GM19099 (cell line): ENCODE results near the gene P2RY4.

Source experiments
- POLR2A ChIP-seq: IDR thresholded peaks from 3 replicates; pipeline ENCODE4 v1.6.1; 2011; ENCODE audit warnings: low read depth; ENCODE audit not compliant: insufficient read length; ENCODE audit errors: extremely low read depth

Gene P2RY4

DNA sequence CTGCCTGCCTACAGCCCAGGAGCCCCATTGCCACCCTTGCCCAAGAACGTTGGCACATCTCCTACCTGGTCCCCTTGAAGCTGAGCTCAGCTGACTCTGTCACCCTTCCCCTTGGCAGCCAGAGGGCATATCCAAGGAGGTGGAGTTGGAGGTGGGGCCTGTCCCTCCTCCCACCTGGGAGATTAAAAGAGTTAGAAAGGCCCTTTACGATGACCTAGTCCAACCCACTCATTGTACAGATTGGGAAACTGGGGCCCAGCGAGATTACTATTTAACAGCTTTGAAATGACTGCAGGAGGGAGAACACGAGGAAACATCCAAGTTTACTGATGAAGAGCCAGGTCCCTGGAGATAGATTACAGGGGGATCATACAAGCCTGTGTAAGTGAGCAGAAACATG is at the start of gene P2RY4:
P2RY4 (minus strand) TSS at position 101 of the 400 bp plus-strand sequence. CDS start 580 bp downstream, outside the sequence.
- no peak for TF ChIP-seq POLR2A

DNA sequence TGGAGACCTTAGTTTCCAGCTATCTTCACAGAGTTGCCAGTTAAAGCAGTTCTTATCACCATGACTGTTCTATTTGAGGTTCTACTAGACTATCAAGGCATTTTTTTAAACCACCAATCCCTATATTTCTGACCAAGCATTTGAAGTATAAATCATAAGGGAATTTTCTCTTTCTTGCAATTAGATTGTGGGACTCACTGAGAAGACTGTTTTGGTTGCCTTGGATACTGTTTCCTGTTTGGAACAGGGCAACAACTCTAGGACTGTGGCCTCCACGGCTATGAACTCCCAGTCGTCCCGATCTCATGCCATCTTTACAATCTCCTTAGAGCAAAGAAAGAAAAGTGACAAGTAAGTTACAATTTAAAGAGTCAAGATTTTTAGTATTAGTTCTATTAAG is 41.7 kb upstream of the P2RY4 start:
- no peak for TF ChIP-seq POLR2A

DNA sequence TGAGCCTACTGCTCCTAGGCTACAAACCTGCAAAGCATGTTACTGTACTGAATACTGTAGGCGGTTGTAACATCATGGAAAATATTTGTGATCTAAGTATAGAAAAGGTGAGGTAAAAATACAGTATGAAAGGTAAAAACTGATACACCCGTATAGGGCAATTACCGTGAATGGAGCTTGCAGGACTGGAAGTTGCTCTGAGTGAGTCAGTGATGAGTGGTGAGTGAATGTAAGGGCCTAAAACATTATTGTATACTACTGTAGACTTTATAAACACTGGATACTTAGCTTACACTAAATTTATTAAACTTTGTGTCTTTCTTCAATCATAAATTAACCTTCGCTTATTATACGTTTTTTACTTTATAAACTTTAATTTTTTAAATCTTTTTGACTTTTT is 33.6 kb upstream of the P2RY4 start:
- no peak for TF ChIP-seq POLR2A

DNA sequence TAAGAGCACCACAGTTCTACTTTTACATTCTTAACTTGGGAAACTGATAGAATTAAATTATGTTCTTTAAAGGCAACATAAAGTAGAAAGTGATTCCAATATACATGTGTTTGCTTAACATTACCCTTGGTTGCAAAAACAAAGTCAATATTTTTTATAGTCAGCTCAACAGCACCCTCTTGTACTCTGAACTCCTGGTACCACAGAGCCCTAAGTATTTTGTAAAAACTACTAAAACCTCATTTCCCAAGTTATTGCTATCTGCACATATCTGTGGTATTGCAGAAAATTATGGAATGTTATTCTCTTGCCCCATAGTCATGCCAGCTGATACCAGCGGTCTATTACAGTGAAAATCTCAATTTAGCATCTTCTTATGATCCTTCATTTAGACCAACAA is 32.8 kb upstream of the P2RY4 start:
- no peak for TF ChIP-seq POLR2A

DNA sequence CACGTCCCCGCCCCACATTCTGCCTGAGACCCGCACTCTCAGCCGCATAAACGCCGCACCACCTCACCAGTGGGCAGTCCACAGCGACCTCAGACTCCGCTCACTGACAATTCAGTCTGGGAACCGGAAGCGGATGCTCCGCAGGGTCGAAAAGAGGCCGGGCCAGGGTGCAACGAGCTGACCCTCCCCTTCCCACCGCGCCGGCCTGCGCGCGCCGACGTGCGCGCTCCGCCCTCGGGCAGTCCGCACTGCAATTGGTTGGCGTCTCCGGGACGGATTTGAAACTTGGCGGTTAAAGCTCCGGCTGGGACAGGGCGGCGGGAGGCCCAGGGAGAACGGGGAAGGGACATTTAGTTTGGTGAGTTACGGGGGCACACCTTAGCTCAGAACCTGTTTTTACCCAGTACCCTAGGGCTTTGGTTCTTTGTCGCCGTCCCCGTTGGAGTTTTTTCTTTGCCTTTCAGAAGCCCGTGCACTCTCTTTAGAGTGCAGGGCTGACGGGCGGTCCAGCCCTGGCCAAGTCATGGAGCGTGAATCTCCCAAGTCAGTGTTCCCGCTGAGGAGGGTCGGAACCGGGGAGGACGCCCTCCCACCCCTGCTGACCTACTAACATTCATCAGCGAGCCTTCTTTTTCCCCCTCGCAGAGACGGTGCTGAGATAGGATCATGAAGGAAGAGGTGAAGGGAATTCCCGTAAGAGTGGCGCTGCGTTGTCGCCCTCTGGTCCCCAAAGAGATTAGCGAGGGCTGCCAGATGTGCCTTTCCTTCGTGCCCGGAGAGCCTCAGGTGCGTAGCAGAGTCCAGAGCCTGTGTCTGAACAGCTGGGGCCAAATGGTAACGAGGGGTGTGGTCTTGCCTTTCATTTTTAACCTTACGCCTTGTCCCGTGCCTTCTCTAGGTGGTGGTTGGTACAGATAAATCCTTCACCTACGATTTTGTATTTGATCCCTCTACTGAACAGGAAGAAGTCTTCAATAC is 30.1 kb upstream of the P2RY4 start, which contains the start of the genes KIF4A and PDZD11:
KIF4A (plus strand) TSS at position 312 of the 978 bp plus-strand sequence; CDS start at position 667, 355 bp downstream.
PDZD11 (minus strand) TSS at position 135 of the 978 bp plus-strand sequence. CDS start 586 bp downstream, outside the sequence.
- TF ChIP-seq POLR2A: peak; percentile 86

DNA sequence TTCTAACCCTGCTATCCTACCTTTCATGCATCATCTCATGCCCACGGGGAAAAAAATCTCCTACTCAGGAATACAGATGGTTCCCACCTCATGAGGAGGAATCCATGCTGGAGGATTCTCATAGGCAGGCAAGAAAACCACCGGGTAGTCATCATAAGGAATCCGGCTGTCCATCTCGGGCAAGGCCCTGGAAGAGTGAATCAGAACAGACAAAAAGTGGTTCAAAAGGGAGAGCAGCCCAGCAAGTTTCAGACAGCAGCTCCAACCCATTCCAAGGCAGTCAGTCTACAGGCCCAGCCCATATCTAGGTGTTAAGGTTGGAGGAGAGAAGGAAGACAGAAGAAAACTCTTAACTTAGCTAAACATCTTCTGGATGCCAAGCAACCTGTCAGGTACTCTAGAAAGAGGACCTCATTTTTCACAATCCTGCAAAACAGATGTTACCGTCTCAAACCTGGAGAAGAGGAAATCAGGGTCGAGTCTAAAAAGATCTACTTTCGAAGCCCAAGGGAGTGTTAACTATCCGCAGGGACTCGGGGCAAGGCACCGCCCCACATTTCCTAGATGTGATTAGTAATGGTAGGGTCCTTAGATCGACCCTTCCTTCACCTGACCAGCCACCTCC is 29.3 kb upstream of the P2RY4 start:
- no peak for TF ChIP-seq POLR2A

DNA sequence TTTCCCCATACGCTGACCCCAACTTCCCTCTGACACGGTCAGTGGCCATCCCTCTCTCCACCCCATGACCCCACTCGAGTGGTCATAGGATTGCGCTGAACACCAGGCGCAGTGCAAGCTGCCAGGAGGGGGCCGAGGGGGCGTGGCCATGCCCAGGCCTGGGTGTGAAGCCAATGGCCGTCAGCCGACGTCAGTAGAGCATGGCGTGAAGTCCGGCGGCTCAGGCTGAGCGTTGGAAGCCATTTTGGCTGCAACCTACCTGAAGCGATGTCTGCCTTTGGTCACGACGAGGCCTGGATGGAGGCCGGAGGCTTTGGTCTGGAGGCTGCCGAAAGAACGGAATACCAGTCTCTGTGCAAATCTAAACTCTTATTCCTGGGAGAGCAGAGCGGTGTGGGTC is 21.9 kb upstream of the P2RY4 start, which contains the start of gene RAB41:
RAB41 (plus strand) TSS at position 222 of the 400 bp plus-strand sequence; CDS start at position 268, 46 bp downstream.
- no peak for TF ChIP-seq POLR2A

DNA sequence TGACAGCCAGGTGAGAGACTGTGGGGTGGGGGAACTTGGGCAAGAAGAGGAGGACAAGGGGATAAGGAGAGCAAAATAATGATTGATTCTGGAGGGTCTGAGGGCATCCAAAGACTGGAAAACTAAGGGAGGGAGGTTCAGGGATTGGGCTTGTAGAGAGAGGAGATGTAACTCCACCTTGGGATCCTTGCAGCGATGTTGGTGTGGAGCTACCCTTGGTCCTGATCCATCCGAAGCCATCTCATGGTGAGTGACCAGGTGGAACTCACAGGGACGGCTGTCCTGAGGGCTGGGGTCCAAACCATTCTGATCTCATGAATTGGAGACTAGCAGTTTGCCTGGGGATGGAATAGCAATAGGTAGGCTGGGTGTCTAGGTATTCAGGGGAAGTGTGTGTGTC is 20.6 kb upstream of the P2RY4 start:
- TF ChIP-seq POLR2A: no peak

DNA sequence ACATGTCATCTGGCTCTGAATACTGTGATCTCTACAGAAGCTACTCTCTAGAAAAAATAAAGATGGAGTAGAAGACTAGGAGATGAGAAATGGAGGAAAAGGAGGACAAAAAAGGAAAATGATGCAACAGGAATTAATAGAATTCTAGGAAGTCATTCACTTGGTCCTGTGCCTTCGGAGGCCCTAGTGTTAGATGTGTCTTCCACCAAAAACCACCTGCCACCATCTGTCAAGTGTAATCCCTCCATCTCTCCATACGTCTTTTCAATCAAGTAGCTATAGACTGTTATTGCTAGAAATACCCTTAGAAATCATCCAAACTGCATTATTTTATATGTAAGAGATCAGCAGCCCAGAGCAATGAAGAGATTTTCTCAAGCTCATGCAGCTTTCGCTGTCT is 19.1 kb upstream of the P2RY4 start:
- no peak for TF ChIP-seq POLR2A

DNA sequence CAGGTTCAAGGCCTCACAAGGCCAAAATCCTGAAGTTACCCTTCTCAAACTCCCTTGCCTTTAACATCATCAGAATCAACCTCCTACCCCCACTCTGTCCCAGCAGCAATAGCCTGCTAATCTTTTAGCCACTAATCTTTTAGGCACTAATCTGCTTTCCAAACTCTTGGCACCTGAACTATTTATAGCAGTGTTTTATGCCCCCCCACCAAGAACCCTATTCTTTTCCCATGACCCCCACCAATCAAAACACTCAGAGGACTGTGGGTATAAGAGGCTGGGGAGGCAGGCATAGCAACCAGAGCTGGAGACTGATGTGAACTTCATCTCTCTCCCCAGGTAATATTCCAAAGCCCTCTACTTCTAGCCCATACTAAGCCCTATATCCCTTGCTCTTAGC is 8.0 kb upstream of the P2RY4 start, which contains the start of gene ARR3:
ARR3 (plus strand) TSS at position 301 of the 400 bp plus-strand sequence. CDS start 1,052 bp downstream, outside the sequence.
- TF ChIP-seq POLR2A: no peak

DNA sequence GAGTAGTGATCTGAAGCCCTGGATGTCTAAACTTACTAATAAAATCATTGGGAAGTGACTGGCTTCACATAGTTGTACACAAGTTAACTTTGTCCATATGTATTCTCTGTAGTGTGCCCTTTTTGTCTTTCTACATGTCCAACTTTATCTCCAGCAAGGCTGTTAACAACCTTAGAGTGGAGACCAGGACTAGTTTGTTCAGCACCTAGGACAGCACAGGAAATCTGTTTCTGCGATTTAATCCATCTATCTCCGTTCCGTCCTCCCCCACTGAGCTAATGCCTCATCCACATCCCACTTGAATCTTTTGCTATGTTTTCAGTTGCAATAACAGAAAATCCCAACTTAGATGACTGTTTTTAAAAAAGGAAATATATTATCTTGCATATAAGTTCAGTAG is 4.8 kb upstream of the P2RY4 start:
- no peak for TF ChIP-seq POLR2A

DNA sequence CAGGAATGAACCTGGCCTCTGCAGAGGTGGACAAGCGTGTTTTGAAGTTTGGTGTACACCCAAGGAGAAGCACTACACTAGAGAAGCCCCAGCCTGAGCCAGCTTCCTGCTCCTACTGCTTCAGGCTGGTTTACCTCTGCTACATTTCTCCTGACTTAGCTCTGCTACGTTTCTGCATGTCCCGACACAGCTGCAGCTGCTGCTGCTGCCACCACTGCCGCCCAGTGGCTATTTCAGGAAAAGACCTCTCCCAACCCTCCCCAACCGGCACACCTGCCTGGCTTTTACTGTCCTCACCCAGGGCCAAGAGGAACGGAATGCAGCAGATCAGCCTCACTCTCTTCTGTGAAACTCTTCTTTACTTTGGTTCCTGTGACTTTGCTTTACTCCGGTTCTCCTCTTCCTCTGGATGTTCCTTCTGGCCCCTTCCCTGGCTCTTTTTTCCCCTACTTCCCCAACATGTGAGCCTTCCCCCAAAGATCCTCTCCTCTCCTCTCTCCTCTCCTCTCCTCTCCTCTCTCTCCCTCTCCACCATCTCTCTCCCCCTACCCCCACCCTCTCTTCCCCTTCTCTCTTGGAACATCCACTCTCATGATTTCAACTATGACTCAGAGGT is 3.1 kb upstream of the P2RY4 start:
- no peak for TF ChIP-seq POLR2A

DNA sequence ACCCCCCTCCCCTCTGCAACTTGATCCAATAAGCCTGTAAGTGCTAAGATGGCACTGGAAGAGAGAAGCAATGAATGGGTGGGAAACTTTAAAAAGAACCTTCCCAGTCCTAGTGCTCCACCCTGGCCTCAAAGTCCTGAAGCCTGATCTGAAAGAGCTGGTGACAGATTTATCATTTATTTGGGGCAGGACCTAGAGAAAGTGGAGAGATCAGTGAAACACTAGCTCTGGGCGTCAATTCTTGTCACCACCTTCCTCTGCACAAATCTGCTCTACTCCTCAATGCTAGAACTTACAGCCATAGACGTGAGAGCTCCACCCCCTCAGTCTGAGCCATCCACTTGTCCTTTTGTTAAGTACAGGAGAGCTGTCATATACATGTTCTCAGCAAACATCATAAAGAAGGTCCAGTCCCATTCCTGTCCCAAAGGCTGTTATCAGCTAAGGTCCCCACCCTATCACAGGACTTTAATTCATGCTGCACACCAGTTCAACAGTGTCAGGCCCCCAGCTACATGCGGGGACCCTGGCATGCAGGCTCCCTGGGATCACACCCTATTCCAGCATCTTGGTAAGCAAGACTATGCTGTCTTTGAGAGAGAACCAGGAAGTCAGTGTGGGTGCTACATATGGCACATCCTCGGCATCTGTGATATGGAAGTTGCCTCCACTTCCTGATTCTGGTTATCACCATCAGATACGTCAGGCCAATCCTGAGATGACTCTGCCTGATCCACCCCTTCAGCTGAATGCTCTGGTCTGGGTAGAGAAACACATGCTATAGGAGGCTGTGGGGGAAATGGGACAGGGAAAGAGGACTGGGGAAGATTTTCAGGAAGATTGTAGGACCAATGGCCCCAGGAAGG is 2.3 kb downstream of the P2RY4 start:
- no peak for TF ChIP-seq POLR2A

DNA sequence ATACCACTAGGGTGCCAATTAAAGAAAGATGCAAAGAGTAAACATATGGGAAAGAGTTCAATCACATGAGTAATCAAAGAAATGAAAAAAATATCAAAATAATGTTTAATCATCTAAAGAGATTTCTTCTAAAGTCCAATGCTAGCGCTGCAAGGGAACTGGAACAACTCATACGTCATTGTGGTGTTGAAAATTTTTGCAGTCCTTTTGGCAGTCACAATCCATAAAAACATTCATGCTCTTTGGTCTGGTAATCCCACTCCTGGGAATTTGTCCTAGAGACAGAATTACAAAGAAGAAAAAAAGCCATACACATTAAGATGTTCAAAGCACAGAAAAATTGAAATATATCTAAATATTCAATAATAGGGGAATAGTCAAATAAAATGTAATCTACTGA is 4.6 kb downstream of the P2RY4 start:
- no peak for TF ChIP-seq POLR2A
